8988T (cell line): ENCODE results near the gene ZBP1.

ENCODE experiments used
- DNase-seq: peaks from one replicate; pipeline ENCODE4 v3.0.0; 2011

The ZBP1 gene

DNA sequence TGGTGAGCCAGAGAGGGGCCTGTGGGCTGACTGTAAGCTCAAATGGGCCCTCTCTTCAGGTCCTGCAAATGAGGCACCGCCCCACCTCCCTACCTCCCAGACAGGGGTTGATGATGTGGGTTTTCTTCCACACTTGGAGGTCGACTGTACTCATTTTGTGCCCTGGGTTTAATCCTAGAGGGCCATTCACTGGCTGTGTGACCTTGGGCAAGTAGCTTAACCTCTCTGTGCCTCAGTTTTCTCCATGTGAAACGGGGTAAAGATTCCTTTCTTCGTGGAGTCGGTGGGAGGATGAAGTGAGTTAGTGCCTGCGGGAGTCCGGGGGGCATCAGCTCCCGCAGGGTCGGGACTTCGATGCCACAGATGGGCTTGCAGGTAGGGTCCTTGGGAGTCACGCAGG, 23.9 kb downstream of the ZBP1 start:
- DNase-seq = no peak

DNA sequence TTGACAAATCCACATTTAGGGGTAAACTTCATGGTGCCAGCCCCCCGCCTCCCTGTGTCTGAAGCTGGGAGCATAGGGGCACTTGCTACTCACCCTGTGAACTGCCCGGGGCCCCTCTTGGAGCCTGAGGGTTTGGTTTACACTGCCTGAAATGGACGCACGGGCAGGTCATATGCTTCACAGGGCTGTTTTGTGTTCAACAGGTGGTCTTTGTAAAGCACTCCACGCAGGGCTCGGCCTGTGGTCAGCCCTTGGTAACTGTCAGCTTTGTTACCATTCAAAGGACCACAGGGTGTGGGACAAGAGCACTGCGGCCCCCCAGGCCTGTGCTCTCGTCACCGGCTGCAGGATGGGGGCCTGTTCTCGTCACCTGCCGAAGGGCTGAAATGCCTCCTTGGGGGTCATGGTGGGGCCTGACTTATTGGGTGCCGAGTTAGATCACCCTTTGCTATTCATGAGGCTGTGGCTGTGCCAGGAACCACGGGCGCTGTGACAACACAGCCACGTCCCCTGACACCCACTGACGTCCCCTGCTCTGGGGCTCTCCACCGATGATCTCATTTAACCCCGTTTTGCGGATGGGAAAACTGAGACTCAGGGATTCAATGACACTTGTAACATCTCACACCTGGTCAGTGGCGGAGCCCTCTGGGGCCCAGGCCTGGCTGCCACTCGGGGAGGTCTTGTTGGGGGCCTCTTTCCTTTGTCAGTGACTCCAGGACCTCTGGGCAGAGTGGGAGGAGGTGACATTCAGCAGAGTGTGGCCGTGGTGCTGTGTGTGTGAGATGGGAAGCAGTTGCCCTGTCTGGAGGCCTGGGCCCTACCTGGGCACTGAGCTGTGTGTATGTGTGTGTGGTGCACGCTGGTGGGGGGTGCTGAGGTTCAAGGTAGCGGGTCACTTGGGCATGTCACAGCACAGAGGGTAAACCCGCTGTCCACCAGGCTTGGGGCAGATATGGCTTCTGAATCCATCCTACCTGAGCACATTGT, 24.9 kb downstream of the ZBP1 start:
- DNase-seq = no peak

- peak; percentile 91 for DNase-seq
These were observed 25.9 kb downstream of the ZBP1 start for GRCh38 chr20:57594092-57594951.

DNA sequence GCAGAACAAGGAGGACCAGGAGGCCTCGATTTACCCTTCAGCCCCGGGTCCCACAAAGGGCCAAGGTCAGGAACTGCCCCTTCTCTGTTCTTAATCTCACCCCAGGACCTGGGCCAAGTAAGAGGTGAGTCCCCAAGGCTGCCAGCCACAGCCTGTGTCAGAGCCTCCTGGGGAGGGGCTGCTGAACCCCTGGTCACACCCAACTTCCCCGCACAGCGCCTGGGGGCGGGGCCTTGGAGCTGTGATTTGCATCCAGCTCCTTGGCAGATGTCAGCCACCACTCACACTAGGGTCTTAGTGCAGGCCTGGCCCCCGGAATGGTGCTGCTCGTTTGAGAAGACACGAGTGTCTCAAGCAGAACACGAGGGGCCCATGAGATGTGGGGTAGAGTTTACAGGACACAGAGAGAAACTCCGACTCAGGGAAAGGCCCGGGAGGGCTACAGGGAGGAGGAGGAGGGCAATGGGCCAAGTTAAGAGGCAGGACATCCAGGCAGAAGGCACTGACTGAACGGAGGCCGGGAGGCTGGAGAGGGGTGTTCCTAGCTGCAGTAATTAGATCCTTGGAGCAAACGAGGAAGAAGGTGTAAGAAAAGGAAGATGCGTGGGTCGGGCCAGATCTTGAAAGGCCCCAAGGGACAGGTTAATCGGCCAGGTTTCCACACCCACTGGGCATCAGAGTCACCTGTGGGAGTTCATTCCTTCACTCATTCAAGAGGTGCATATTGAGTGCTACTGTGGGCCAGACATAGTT, 26.9 kb downstream of the ZBP1 start:
- no peak for DNase-seq

GRCh38 chr20:57592263-57593092, 27.7 kb downstream of the ZBP1 start:
- no peak for DNase-seq

GRCh38 chr20:57591289-57592229, 28.7 kb downstream of the ZBP1 start:
- no peak for DNase-seq

- DNase-seq = no peak
These were observed 29.5 kb downstream of the ZBP1 start for GRCh38 chr20:57590485-57591288.

DNA sequence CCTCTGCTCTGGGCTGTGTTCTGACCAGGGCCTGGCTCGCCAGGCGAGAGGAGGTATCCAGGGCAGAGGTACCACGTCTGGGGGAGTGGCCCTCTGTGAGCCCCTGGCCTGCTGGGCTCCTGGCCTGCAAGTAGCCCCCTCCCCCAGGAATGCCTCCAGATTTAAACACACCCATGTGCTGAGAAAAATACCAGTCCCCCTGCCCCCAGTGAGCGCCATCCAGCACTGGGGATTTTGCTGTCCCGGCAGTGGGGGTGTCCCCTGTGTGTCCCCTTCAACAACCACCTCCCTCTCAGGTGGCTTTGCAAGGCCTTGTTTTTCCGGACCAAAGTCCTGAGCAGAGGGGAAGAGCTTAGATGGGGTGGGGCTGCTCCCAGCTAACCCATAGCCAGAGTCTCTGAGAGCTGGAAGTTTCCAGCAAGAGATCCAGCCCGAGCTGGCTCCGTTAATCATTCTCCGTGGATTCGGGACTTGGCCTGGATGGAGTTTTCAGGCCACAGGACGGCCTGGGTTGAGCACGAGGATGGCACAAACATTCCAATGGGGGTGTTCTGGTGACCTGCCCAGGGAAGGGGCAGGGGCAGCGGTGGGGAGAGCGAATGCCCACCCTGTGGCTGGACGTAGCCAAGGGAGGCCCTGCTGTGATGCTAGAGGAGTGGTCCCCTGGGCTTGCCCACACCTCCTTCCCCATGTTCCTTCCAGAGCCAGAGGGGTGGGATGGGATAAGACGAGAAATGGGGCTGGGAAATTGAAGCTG, 30.3 kb downstream of the ZBP1 start:
- no peak for DNase-seq

GRCh38 chr20:57589123-57589727, 31.0 kb downstream of the ZBP1 start:
- DNase-seq = no peak

DNA sequence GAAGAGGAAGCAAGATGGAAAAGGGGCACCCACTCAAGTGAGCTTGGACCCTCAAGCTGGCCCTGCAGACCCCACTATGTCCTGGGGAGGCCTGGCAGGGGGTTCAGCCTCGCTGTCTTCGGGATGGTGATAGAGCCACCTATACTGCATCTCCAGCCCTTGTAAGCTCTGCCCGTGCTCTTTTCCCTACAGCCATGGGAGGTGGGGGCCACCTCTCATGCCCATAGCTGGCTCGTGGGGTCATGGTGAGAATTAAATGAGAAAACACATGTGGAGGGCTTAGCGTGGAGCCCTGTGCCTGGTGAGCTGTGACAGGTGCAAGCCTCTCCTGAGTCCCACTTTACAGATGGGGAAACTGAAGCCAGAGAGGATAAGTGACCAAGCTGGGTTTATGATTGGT, 31.6 kb downstream of the ZBP1 start:
- DNase-seq = no peak

- DNase-seq = no peak
These were observed 32.2 kb downstream of the ZBP1 start for GRCh38 chr20:57587989-57588377.

- DNase-seq = no peak
These were observed 32.8 kb downstream of the ZBP1 start for GRCh38 chr20:57587278-57587988.

DNA sequence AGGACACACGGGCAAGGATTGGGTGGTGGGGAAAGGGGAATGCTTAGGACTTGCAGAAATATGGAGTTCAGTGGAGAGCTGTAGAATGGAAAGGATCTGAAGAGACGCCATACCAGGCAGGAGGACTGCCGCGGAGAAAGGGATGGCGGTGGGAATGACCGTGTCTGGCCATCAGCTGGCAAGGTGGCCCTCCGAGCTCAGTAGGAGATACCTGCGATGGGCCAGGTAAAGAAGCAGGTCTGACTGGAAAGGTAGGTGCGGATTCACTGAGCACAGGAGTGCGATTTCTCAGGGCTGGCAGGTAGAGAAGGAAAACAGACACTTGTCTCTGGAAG, 33.3 kb downstream of the ZBP1 start:
- DNase-seq = no peak

DNA sequence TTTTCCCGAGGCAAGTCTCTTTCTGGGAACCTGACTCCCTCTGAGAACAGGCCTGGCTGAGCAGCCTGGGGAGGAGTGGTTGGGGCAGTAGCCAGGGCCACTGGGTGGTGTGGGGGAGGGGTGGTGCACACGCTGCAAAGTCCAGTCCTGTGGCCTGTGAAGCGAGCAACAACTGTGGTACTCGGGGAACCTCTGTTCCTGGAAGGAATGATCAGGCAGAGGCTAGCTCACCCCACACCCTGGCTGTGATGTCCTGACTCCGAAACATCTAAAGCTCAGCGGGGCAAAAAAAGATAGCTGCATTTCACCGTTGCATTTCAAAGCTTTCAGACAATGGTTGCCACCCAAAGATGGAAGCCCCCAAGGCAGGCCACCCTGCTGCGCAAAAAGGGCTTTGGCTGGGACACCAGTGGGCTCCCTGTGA, 33.8 kb downstream of the ZBP1 start:
- no peak for DNase-seq

DNA sequence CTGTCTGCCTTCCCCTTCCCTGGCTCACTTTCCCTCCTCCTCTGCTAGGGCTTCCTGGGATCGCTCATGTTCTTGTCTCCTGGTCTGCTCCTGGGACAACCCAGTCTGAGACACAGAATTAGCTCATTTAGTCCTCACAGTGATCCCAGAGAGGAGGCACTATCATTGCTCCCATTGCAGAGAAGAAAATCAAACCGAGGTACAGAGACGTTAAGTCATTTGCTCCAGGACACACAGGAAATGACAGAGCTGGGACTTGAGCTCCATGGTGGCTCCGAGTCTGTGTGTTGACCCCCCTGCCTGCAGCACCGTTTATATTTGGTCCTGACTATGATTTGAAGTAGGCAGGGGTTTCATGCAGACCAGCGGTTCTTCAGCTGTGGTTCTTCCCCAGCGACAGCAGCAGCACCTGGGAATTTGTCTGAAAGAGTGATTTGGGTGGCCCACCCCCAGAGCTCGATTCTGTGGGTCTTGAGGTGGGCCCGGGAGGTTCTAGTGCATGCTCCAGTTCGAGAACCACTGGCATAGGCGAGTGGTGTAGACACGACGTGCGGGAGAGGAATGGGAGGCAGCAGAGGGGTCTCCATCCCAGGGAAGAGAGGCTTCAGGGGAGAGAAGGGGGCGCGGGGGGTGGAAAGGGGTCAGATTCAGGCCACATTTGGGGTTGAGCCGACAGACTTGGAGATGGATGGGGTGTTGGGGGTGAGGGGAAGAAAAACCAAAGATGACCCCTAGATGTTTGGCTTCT, 34.6 kb downstream of the ZBP1 start:
- DNase-seq = no peak

- no peak for DNase-seq
These were observed 35.3 kb downstream of the ZBP1 start for GRCh38 chr20:57584768-57585461.
